IPS-18a (cell line): ENCODE results near the gene UBE2J1.
"Not testable (repeated sequence)": the region's sequence is repeated elsewhere in the genome, so short reads cannot be mapped to it uniquely, and the experiment has no call there.

ENCODE experiments used
- H3K27ac ChIP-seq: one replicate; pipeline ENCODE4 v1.5.1; 2013; ENCODE audit warnings: low read length
- H3K27me3 ChIP-seq: one replicate; pipeline ENCODE4 v1.6.1; 2013; ENCODE audit warnings: mild to moderate bottlenecking, low read length; ENCODE audit not compliant: control insufficient read depth, insufficient read depth
- H3K36me3 ChIP-seq: one replicate; pipeline ENCODE4 v1.6.1; 2013; ENCODE audit warnings: low read depth, low read length; ENCODE audit not compliant: control insufficient read depth
- H3K4me1 ChIP-seq: one replicate; pipeline ENCODE4 v1.6.1; 2013; ENCODE audit warnings: low read depth, low read length; ENCODE audit not compliant: control insufficient read depth
- H3K4me3 ChIP-seq: one replicate; pipeline ENCODE4 v1.5.1; 2013; ENCODE audit warnings: low read length
- H3K9ac ChIP-seq: one replicate; pipeline ENCODE4 v1.6.1; 2013; ENCODE audit warnings: mild to moderate bottlenecking, low read length, moderate library complexity
- H3K9me3 ChIP-seq: one replicate; pipeline ENCODE4 v1.6.1; 2013; ENCODE audit warnings: low read depth, low read length; ENCODE audit not compliant: control insufficient read depth

UBE2J1 gene

DNA sequence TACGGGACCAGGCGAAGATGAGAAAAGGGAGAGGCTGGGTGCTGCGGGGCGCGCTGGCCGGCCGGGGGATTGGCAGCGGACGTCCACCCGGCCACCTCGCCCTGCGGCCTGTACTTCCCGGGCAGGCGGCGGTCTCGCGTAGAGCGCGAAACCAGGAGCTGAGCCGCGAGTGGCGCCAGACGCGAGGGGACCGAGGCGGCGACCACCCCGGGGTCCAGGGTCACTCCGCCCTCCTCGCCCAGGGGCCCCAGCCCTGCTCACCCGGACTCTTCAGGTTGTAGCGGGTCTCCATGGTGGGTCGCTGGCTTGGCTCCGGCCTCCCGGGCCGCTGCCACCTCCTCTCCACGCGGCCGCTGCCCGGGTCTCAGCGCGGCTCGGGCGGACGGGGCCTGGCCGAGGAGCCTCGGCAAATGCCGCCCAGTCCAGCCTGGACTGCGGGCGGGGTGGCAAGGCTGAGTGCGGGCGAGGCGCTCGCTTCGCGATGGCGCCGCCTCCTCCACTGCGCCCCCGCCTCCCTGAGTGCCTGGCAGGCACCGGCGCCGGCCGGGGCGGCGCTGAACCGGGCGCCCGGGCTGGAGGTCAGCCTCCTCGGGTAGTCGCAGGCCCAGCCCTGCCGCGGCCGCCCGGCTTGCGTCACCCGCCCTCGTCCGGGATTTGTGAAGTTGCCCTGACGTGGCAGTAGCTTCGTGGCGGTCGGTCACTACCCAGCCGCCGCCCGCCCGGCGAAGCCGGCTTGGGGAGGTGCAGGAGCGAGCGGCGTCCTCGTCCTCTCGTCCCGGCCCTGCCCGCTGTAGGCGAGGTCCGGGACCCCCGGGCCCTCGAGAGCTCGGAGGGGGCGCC lies at the start of gene UBE2J1:
Gene UBE2J1, minus strand, starts transcription at position 445 of the 840 bp plus-strand sequence. Its CDS starts 153 bp downstream, at position 292.
- Histone ChIP-seq H3K9me3 (no peaks in the 10 kb centered on the region), H3K9ac (peak within 1 kb of the TSS; percentile 75), H3K4me1 (peaks cover 10% of the 10 kb centered on the region), H3K27me3 (peaks cover 9% of the 10 kb centered on the region), H3K36me3 (no peaks in the 10 kb centered on the region), H3K27ac (no peak within 1 kb of the TSS), H3K4me3 (peak within 1 kb of the TSS; percentile 82)

GRCh38 chr6:89400912-89401399 lies 48.4 kb upstream of the UBE2J1 start:
- no peak overlapping the region for H3K9ac ChIP-seq
- no peaks in the 10 kb centered on the region for H3K36me3 ChIP-seq
- no peaks in the 10 kb centered on the region for H3K9me3 ChIP-seq
- peaks cover 7% of the 10 kb centered on the region for H3K4me1 ChIP-seq
- H3K4me3 ChIP-seq: no peak overlapping the region
- no peaks in the 10 kb centered on the region for H3K27me3 ChIP-seq
- H3K27ac ChIP-seq: no peak overlapping the region

GRCh38 chr6:89400050-89400449 lies 47.5 kb upstream of the UBE2J1 start:
- Histone ChIP-seq H3K4me1 (no peaks in the 10 kb centered on the region), H3K9ac (no peak overlapping the region), H3K27ac (no peak overlapping the region), H3K27me3 (no peaks in the 10 kb centered on the region), H3K9me3 (no peaks in the 10 kb centered on the region), H3K4me3 (no peak overlapping the region), H3K36me3 (no peaks in the 10 kb centered on the region)

DNA sequence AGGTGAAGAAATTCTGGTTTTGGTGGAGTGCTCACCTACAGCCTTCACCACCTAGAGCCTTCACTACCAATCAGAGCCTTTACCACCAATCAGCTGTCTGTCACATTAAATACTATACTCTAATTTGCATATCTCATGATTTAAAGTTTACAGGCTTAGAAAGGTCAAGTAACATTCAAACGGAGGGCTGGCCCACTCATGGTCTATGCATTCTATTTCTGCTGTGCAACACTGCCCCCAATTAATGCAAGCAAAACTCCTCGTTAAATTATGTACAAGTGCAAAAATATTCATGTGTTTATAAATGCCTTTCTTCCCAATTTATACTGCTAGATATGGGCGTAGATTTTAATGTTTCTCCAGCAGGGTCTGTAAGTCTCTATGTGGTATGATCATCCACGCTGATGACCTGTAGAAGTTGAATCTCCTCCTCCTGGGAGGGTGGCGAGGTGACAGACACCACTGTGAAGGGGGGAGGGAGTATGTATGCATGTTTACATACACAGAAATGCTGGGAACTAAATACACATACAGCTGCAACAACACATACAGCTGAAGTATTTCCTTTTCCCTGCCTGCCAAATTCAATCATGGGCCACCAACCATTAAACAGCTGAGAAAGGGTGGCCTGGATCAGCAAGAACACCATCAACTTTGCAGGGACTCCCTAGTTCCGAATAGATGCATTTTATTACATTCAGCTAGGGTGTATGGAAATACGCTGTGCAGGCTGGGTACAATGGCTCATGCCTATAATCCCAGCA lies 46.4 kb upstream of the UBE2J1 start:
- H3K4me3 ChIP-seq: no peak overlapping the region
- no peaks in the 10 kb centered on the region for H3K9me3 ChIP-seq
- H3K27me3 ChIP-seq: no peaks in the 10 kb centered on the region
- no peaks in the 10 kb centered on the region for H3K4me1 ChIP-seq
- H3K36me3 ChIP-seq: no peaks in the 10 kb centered on the region
- H3K27ac ChIP-seq: no peak overlapping the region
- H3K9ac ChIP-seq: no peak overlapping the region

DNA sequence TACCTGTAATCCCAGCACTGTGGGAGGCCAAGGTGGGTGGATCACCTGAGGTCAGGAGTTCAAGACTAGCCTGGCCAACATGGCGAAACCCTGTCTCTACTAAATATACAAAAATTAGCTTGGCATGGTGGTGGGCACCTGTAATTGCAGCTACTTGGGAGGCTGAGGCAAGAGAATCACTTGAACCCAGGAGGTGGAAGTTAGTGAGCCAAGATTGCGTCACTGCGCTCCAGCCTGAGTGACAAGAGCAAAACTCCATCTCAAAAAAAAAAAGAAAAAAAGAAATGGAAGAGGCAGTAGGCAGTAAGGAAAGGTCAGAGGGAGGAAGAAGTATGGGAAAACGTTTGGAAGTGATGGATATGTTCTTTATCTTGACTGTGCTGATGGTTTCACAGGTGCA lies 45.4 kb upstream of the UBE2J1 start:
- H3K27ac ChIP-seq, H3K4me3 ChIP-seq, H3K27me3 ChIP-seq, H3K4me1 ChIP-seq, H3K9me3 ChIP-seq, H3K36me3 ChIP-seq, H3K9ac ChIP-seq: not testable (repeated sequence)

- Histone ChIP-seq H3K36me3 (no peaks in the 10 kb centered on the region), H3K27ac (no peak overlapping the region), H3K4me1 (no peaks in the 10 kb centered on the region), H3K9ac (no peak overlapping the region), H3K4me3 (no peak overlapping the region), H3K9me3 (no peaks in the 10 kb centered on the region), H3K27me3 (no peaks in the 10 kb centered on the region)
Observed at GRCh38 chr6:89393659-89394058, 41.1 kb upstream of the UBE2J1 start.

GRCh38 chr6:89392823-89393222 lies 40.3 kb upstream of the UBE2J1 start:
- no peaks in the 10 kb centered on the region for H3K4me1 ChIP-seq
- no peak overlapping the region for H3K27ac ChIP-seq
- H3K4me3 ChIP-seq: no peak overlapping the region
- no peaks in the 10 kb centered on the region for H3K9me3 ChIP-seq
- no peaks in the 10 kb centered on the region for H3K36me3 ChIP-seq
- H3K27me3 ChIP-seq: no peaks in the 10 kb centered on the region
- H3K9ac ChIP-seq: no peak overlapping the region

- no peak overlapping the region for H3K4me3 ChIP-seq
- H3K4me1 ChIP-seq: no peaks in the 10 kb centered on the region
- no peaks in the 10 kb centered on the region for H3K36me3 ChIP-seq
- no peaks in the 10 kb centered on the region for H3K27me3 ChIP-seq
- H3K9me3 ChIP-seq: no peaks in the 10 kb centered on the region
- no peak overlapping the region for H3K27ac ChIP-seq
- no peak overlapping the region for H3K9ac ChIP-seq
Observed at GRCh38 chr6:89388846-89389245, 36.3 kb upstream of the UBE2J1 start.

DNA sequence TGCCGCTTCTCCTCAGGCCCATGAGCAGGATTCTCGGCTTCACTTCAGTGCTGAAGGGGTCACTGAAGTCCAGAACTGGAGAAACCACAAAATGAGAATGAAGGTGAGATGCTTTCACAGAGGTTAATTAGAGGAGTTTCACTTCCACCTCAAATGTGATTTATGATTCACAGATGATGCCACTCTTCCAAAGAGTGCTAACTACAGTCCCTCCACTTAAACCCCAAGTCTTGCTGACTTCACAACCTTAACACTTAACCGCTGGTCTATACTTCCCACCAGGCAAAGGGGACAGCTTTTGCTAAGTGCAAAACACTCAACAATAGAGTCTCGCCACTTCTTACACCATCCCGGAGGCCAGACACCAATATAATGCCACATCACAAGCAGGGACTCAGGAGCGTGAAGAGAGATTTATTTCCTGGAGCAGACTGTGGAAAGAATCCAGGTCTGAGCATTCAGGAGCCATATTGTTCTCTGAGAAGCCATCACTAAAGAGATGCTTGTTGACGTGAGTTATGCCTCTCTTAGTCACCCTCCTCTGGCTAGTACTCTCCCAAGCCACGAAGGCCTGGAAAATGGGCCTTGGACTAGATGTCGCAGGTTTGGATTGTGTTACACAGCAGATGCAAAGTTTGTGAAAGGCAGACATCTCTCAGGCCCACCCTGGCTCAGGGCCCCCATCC lies 35.1 kb upstream of the UBE2J1 start:
- Histone ChIP-seq H3K4me3 (no peak overlapping the region), H3K27ac (no peak overlapping the region), H3K9ac (no peak overlapping the region), H3K36me3 (no peaks in the 10 kb centered on the region), H3K9me3 (no peaks in the 10 kb centered on the region), H3K4me1 (no peaks in the 10 kb centered on the region), H3K27me3 (no peaks in the 10 kb centered on the region)

- H3K4me3 ChIP-seq: no peak overlapping the region
- H3K4me1 ChIP-seq: no peaks in the 10 kb centered on the region
- H3K9ac ChIP-seq: no peak overlapping the region
- H3K9me3 ChIP-seq: no peaks in the 10 kb centered on the region
- no peaks in the 10 kb centered on the region for H3K27me3 ChIP-seq
- H3K27ac ChIP-seq: no peak overlapping the region
- H3K36me3 ChIP-seq: no peaks in the 10 kb centered on the region
Observed at GRCh38 chr6:89386917-89387491, 34.5 kb upstream of the UBE2J1 start.

GRCh38 chr6:89385846-89386245 lies 33.3 kb upstream of the UBE2J1 start:
- H3K27ac ChIP-seq: no peak overlapping the region
- no peak overlapping the region for H3K9ac ChIP-seq
- no peak overlapping the region for H3K4me3 ChIP-seq
- no peaks in the 10 kb centered on the region for H3K4me1 ChIP-seq
- no peaks in the 10 kb centered on the region for H3K27me3 ChIP-seq
- H3K9me3 ChIP-seq: no peaks in the 10 kb centered on the region
- no peaks in the 10 kb centered on the region for H3K36me3 ChIP-seq
